Gastrocnemius medialis (tissue), 4 donors: Measurements from ENCODE around the gene LSG1. TPM values are rescaled to one million over a fixed set of nuclear protein-coding genes. Genes with fewer than 3 reads are reported as not detected.
"Not testable (repeated sequence)": the region's sequence is repeated elsewhere in the genome, so short reads cannot be mapped to it uniquely, and the experiment has no call there.

ENCODE experiments used
- ATAC-seq, 2 donors: fragments of 150-250 bp; one replicate each; pipeline ENCODE4 v1.9.1; 2016
- DNase-seq, 2 donors: peaks; one replicate each; pipeline ENCODE4 v3.0.0-alpha.2; 2019
- H3K27ac ChIP-seq, 4 donors: fragments of 200-600 bp; sonication (generic); 1 replicate in 1 of 4; 2 replicates in 3 of 4; pipeline ENCODE4 v1.5.1; 2016 to 2018; ENCODE audit warnings: mild to moderate bottlenecking in 2 of 4, moderate library complexity in 1 of 4
- H3K27me3 ChIP-seq, 3 donors: fragments of 200-600 bp; sonication (generic) in 2 of 3; 1 replicate in 1 of 3; 2 replicates in 2 of 3; pipeline versions ENCODE4 v1.5.1 to v1.6.0; 2016 to 2019; ENCODE audit warnings: mild to moderate bottlenecking in 1 of 3, moderate library complexity in 1 of 3
- H3K36me3 ChIP-seq, 2 donors: fragments of 200-600 bp; sonication (generic) in 1 of 2; one replicate each; pipeline ENCODE4 v1.5.1; 2017 to 2018
- H3K4me1 ChIP-seq, 2 donors: fragments of 200-600 bp; sonication (generic) in 1 of 2; one replicate each; pipeline ENCODE4 v1.5.1; 2016 to 2017; ENCODE audit warnings: mild to moderate bottlenecking in 2 of 2
- H3K4me3 ChIP-seq, 4 donors: fragments of 200-600 bp; sonication (generic) in 3 of 4; 1 replicate in 1 of 4; 2 replicates in 3 of 4; pipeline ENCODE4 v1.5.1; 2016 to 2019; ENCODE audit warnings: mild to moderate bottlenecking in 2 of 4
- H3K9me3 ChIP-seq, 3 donors: fragments of 200-600 bp; sonication (generic) in 2 of 3; 1 replicate in 1 of 3; 2 replicates in 2 of 3; pipeline ENCODE4 v1.5.1; 2016 to 2019
- POLR2A ChIP-seq, 2 donors: fragments of 450-650 bp; IDR thresholded peaks; one replicate each; pipeline ENCODE4 v1.6.1; 2017; ENCODE audit warnings: antibody characterized with exemption in 2 of 2, mild to moderate bottlenecking in 2 of 2, moderate library complexity in 2 of 2
- in situ Hi-C, 4 donors: fragments of 200-750 bp; cut with MboI; loops; one replicate each; pipeline versions ENCODE4 v1.15.0 to v1.8.0; 2017; ENCODE audit warnings: low sequenced_read_pairs in 4 of 4
- intact Hi-C: fragments of 100-400 bp; cut with DNase I; formaldehyde crosslinking; loops from one replicate; pipeline ENCODE4 v1.15.1; 2023; ENCODE audit warnings: low total_unique reads
- total RNA-seq, 4 donors: library from RNA; depleted of rRNA; stranded (reverse); fragments of >200 nt; gene quantifications; one replicate each; pipeline versions ENCODE4 v1.1.0 to v1.2.3, GENCODE V29; 2016
- TF ChIP-seq, protein P1 (sequence below), 5 experiments: fragments of 450-650 bp in 3 of 5; fragments of 200-600 bp in 2 of 5; sonication (generic) in 2 of 5; IDR thresholded peaks in 4 of 5; conservative IDR thresholded peaks in 1 of 5; 1 replicate in 4 of 5; 2 replicates in 1 of 5; pipeline ENCODE4 v1.5.1; 2016 to 2019; ENCODE audit warnings: antibody characterized with exemption in 5 of 5, mild to moderate bottlenecking in 3 of 5, moderate library complexity in 3 of 5

LSG1 gene
- total RNA-seq, 4 donors from 2014 or later: 23.2 to 38.4 (median 28.0) TPM

DNA sequence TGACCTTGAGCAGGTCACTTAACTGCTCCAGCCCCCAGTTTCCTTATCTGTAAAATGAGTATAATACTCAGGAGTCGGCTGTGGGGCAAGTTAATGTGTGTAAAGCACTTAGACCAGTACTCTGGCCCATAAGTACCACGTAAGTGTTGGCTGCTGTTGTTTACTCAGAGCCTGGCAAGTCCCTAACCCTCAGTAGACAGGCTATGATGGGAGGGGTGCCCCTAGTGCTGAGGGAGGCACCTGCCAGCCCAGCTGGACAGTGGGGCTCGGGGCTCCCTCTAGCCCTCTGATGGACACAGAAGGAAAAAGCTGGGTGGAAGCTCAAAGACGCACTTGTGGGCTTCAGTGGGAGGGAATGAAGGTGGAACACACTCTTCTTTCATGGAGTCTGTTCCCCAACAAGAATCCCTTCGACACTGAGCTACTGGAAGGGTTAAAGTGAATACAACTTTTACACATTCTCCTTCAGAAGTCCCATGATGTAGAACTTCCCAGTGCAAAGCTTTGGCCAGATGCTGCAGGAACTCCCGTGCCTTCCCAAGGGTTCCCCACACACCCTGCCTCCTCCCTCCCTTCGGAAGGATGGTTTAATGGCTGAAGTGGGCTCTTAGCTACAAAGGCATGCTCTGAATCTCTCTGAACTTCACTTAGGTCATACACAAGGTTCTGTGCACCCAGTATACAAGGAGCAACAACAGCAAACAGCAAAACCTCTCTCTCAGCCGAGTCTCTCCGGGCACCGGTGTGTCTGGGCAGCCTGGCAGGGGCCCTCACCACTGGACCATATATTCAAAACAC is 64.2 kb downstream of the LSG1 start:
- Histone ChIP-seq H3K27ac (no peak overlapping the region), H3K4me1 (no peaks in the 10 kb centered on the region), H3K9me3 (no peaks in the 10 kb centered on the region), H3K36me3 (no peaks in the 10 kb centered on the region), H3K27me3 (no peaks in the 10 kb centered on the region), H3K4me3 (no peak overlapping the region)
- in situ Hi-C loops: no loop called here
- no peak for DNase-seq
- intact Hi-C loops: no loop called here
- TF ChIP-seq, protein P1, sequence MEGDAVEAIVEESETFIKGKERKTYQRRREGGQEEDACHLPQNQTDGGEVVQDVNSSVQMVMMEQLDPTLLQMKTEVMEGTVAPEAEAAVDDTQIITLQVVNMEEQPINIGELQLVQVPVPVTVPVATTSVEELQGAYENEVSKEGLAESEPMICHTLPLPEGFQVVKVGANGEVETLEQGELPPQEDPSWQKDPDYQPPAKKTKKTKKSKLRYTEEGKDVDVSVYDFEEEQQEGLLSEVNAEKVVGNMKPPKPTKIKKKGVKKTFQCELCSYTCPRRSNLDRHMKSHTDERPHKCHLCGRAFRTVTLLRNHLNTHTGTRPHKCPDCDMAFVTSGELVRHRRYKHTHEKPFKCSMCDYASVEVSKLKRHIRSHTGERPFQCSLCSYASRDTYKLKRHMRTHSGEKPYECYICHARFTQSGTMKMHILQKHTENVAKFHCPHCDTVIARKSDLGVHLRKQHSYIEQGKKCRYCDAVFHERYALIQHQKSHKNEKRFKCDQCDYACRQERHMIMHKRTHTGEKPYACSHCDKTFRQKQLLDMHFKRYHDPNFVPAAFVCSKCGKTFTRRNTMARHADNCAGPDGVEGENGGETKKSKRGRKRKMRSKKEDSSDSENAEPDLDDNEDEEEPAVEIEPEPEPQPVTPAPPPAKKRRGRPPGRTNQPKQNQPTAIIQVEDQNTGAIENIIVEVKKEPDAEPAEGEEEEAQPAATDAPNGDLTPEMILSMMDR (IDR thresholded peaks at IDR 0.05 in 4 of 5, conservative IDR thresholded peaks at IDR 0.05 in 1 of 5): no peak
- no peak for TF ChIP-seq POLR2A (IDR thresholded peaks at IDR 0.05)
- ATAC-seq: no peak

- Histone ChIP-seq H3K9me3 (no peaks in the 10 kb centered on the region), H3K4me1 (no peaks in the 10 kb centered on the region), H3K27me3 (no peaks in the 10 kb centered on the region), H3K36me3 (no peaks in the 10 kb centered on the region), H3K27ac (no peak overlapping the region), H3K4me3 (no peak overlapping the region)
- ATAC-seq (no peak), DNase-seq (no peak)
- in situ Hi-C loops: no loop called here
- no peak for TF ChIP-seq POLR2A (IDR thresholded peaks at IDR 0.05)
- TF ChIP-seq, protein P1 (IDR thresholded peaks at IDR 0.05 in 4 of 5, conservative IDR thresholded peaks at IDR 0.05 in 1 of 5): no peak
- intact Hi-C loops: no loop called here
Observed at GRCh38 chr3:194606941-194607340, 65.0 kb downstream of the LSG1 start.

DNA sequence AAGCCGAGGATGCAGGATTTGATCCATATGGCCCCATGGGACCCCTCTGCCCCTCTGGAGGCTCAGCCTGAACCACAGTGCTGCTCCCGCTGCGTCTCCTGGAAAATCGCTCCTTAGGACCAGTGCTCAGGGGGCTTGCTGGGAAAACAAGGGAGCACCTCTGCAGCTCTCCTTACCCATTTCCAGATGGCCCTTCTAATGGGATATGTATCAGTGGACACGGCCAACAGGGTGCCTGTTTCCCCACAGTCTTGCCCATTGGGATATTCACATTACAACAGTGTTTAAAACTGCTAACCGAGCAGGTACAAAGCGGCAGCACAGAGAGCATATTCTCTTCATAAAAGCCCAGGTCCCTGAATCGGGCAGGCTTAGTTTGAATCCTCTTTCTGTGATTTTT is 65.8 kb downstream of the LSG1 start:
- no peaks in the 10 kb centered on the region for H3K36me3 ChIP-seq
- no peak overlapping the region for H3K27ac ChIP-seq
- ATAC-seq (no peak), DNase-seq (no peak)
- H3K4me3 ChIP-seq: no peak overlapping the region
- H3K9me3 ChIP-seq: no peaks in the 10 kb centered on the region
- intact Hi-C loops: no loop called here
- H3K4me1 ChIP-seq: no peaks in the 10 kb centered on the region
- H3K27me3 ChIP-seq: no peaks in the 10 kb centered on the region
- in situ Hi-C loops: no loop called here
- TF ChIP-seq, protein P1 (IDR thresholded peaks at IDR 0.05 in 4 of 5, conservative IDR thresholded peaks at IDR 0.05 in 1 of 5): no peak

DNA sequence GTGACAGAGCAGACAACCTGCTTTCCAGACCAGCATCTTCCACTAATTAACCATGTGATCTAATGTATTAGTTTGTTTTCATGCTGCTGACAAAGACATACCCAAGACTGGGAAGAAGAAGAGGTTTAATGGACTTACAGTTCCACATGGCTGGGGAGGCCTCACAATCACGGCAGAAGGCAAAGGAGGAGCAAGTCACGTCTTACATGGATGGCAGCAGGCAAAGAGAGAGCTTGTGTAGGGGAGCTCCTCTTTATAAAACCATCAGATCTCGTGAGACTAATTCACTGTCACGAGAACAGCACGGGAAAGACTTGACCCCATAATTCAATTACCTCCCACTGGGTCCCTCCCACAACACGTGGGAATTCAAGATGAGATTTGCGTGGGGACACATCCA is 66.7 kb downstream of the LSG1 start:
- H3K27ac ChIP-seq, H3K4me1 ChIP-seq, H3K27me3 ChIP-seq, intact Hi-C loops, in situ Hi-C loops, H3K4me3 ChIP-seq, ATAC-seq, H3K36me3 ChIP-seq, H3K9me3 ChIP-seq, DNase-seq: not testable (repeated sequence)

- no peaks in the 10 kb centered on the region for H3K4me1 ChIP-seq
- intact Hi-C loops (no loop called here), in situ Hi-C loops (no loop called here)
- TF ChIP-seq, protein P1 (IDR thresholded peaks at IDR 0.05 in 4 of 5, conservative IDR thresholded peaks at IDR 0.05 in 1 of 5): no peak
- DNase-seq (no peak), ATAC-seq (no peak)
- no peak overlapping the region for H3K27ac ChIP-seq
- H3K36me3 ChIP-seq: no peaks in the 10 kb centered on the region
- H3K4me3 ChIP-seq: no peak overlapping the region
- H3K27me3 ChIP-seq: no peaks in the 10 kb centered on the region
- no peaks in the 10 kb centered on the region for H3K9me3 ChIP-seq
Observed at GRCh38 chr3:194604837-194605236, 67.2 kb downstream of the LSG1 start.
